ENCODE data around the gene RAMP3. TPM values are rescaled to one million over a fixed set of nuclear protein-coding genes. Genes with fewer than 3 reads are reported as not detected.
A peak's percentile ranks its signal among the peaks of the same experiment; 100 is the strongest.

The RAMP3 gene
- total and polyA plus RNA-seq, 2 donors (not counting 1 experiment from before 2014, with no cell fraction given): not detected

DNA sequence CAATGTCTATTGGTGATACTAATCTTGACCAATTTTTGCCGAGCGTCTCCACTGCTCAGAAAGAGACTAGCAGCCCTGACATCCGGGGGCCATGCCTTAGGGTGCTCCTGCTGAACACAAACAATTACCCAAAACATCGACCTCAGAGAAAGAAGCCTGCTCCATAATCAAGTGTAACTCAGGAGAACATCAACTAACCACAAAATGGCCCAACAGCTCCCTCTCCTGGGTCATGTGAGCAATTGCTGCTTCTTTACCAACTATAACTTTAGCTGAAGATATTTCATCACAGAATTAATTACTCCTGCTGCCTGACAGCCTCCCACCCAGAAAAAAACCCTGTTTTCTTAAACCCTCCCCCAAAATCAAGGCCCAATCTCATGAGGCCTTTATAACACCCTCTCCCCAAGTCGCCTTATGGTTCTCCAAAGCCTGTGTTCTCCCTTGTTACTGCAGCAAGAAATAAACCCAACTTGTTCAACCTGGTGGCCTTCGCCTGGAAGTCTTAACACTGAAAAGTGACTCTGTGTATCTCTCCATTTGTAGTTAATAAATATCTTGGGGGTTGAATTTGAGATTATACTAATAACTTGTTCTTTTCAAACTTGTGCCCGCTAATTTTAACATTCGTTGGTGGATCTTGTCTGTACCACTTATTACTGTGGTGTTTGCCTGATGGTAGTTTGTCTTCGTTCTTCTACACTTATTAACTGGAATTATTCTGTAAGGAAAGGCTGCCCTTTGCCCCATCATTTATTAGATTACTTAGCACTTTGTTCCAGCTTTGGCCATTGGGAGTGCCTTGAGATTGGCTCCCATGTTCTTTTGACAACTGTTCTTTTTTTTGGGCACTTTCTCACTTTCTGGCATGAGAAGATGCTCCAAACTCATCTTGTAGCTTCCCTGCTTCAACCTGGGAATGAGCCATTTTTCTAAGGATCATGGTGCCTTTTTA is 21.2 kb upstream of the RAMP3 start:
- Histone ChIP-seq H2AFZ (ENCODE audit: insufficient read depth, low read depth, low read length, poor library complexity, severe bottlenecking) (peak overlapping the region; percentile 36), H3K9me3 (ENCODE audit: control extremely low read depth in 1 of 3, control insufficient read depth in 2 of 3, insufficient read depth in 1 of 3, low read length in 2 of 3) (no peaks in the 10 kb centered on the region), H3K4me3 (ENCODE audit: control extremely low read depth in 1 of 5, extremely low read depth in 1 of 5, insufficient read depth in 1 of 5, low read depth in 2 of 5, low read length in 4 of 5) (no peak overlapping the region), H3K9ac (ENCODE audit: low read length) (no peak overlapping the region), H3K27ac (ENCODE audit: low read length in 2 of 2) (no peak overlapping the region), H3K36me3 (replicated peaks in 1 of 2; ENCODE audit: control extremely low read depth in 1 of 2, control insufficient read depth in 1 of 2, extremely low read depth in 1 of 2, insufficient read depth in 2 of 2, low read length in 1 of 2) (no peaks in the 10 kb centered on the region), H3K27me3 (replicated peaks in 1 of 4; ENCODE audit: control extremely low read depth in 1 of 4, control insufficient read depth in 3 of 4, insufficient read depth in 4 of 4, low read length in 3 of 4) (peaks cover 0 to 3% (median 0%) of the 10 kb centered on the region in 4 experiments), H4K20me1 (ENCODE audit: control insufficient read depth, insufficient read depth, low read length, poor library complexity, severe bottlenecking) (no peaks in the 10 kb centered on the region), H3K4me1 (ENCODE audit: control insufficient read depth in 2 of 2, insufficient read depth in 2 of 2, low read length in 2 of 2) (peaks cover 5 to 18% of the 10 kb centered on the region in 2 donors), H3K4me2 (replicated peaks; ENCODE audit: low read depth, low read length, poor library complexity, severe bottlenecking) (no peak overlapping the region), H3K79me2 (ENCODE audit: control insufficient read depth, insufficient read depth, low read length) (no peaks in the 10 kb centered on the region)
- TF ChIP-seq EZH2 (IDR thresholded peaks at IDR 0.05; ENCODE audit: borderline replicate concordance, insufficient read depth, low read depth, low read length, poor library complexity, severe bottlenecking) (no peak), CTCF (IDR thresholded peaks at IDR 0.05) (peak; percentile 91)
- Mint-ChIP-seq H3K27ac (no peak overlapping the region), H3K4me1 (peaks cover 17% of the 10 kb centered on the region), H3K4me3 (no peak overlapping the region), H3K27me3 (no peaks in the 10 kb centered on the region), H3K9me3 (ENCODE audit: insufficient read depth) (no peaks in the 10 kb centered on the region)
- ChIA-PET POLR2A (interaction anchor here (0.6 to 1.3 kb wide), 4 partner anchors 16 to 1055 kb away, joined by 3 to 6 read pairs (median 4); no protein-coding TSS in a partner anchor), CTCF (interaction anchor here (0.5 to 6.7 kb wide), 49 partner anchors 9 to 571 kb away, joined by 3 to 189 read pairs (median 5); partner anchors contain the start of genes CCM2, H2AZ2, MYO1G and OGDH)
- intact Hi-C loops (cut with micrococcal nuclease): loop anchor here (1.0 to 2.0 kb wide), 7 partner anchors 25 to 339 kb away; partner anchors contain the start of genes H2AZ2, PURB and TBRG4
- ATAC-seq (ENCODE audit: low read depth) (peak; percentile 97), DNase-seq (peak; percentile 80)
- WGBS (ENCODE audit: insufficient coverage): 16% methylated on average over 5 of the region's 9 CpGs

All from B cell (primary cell).